ENCODE measurements around the gene ATP2A2. TPM values are rescaled to one million over a fixed set of nuclear protein-coding genes. Genes with fewer than 3 reads are reported as not detected.

Gene ATP2A2
- total RNA-seq, 2 donors from 2014 or later, result 248 to 311 TPM

GRCh38 chr12:110243227-110243626 is 37.8 kb upstream of the ATP2A2 start:
- Histone ChIP-seq H3K36me3 (no peaks in the 10 kb centered on the region), H3K27me3 (no peaks in the 10 kb centered on the region), H3K27ac (no peak overlapping the region), H3K9ac (ENCODE audit: low read depth in 2 of 2, low read length in 2 of 2) (no peak overlapping the region), H3K4me3 (no peak overlapping the region), H3K4me1 (peaks cover 19% of the 10 kb centered on the region), H3K9me3 (no peaks in the 10 kb centered on the region)
- intact Hi-C loops (cut with DNase I), result loop anchor here (10.0 kb wide), 1 partner anchor 138 kb away; no protein-coding TSS in a partner anchor
- no peak for DNase-seq
- no peak for TF ChIP-seq CTCF (IDR thresholded peaks at IDR 0.05)

DNA sequence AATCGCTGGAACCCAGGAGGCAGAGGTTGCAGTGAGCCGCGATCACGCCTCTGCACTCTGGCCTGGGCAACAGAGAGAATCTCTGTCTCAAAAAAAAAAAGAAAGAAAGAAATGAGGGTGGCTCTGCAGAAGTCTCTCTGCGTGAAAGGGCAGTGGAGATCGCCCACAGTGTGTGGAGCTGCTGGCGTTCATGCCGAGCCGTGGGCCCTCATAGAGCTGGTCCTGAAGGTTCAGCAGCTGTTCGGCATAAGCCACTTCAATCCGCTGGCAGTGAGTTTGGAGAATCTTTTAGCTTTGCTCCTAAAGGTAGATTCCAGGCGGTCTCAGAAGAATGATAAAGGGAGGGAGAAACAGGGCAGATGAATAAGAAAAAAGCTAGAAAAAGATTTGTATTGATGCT is 36.7 kb upstream of the ATP2A2 start:
- Histone ChIP-seq H3K27me3 (no peaks in the 10 kb centered on the region), H3K4me3 (no peak overlapping the region), H3K9ac (ENCODE audit: low read depth in 2 of 2, low read length in 2 of 2) (no peak overlapping the region), H3K36me3 (no peaks in the 10 kb centered on the region), H3K4me1 (peaks cover 30% of the 10 kb centered on the region), H3K9me3 (no peaks in the 10 kb centered on the region), H3K27ac (no peak overlapping the region)
- no peak for DNase-seq
- no peak for TF ChIP-seq CTCF (IDR thresholded peaks at IDR 0.05)
- intact Hi-C loops (cut with DNase I), result loop anchor here (10.0 kb wide), 1 partner anchor 140 kb away; no protein-coding TSS in a partner anchor

GRCh38 chr12:110244829-110245228 is 36.2 kb upstream of the ATP2A2 start:
- no peak overlapping the region for H3K27ac ChIP-seq
- TF ChIP-seq CTCF (IDR thresholded peaks at IDR 0.05), result no peak
- no peak overlapping the region for H3K4me3 ChIP-seq
- H3K9ac ChIP-seq (ENCODE audit: low read depth in 2 of 2, low read length in 2 of 2), result no peak overlapping the region
- H3K27me3 ChIP-seq, result no peaks in the 10 kb centered on the region
- intact Hi-C loops (cut with DNase I), result loop anchor here (10.0 kb wide), 1 partner anchor 140 kb away; no protein-coding TSS in a partner anchor
- no peaks in the 10 kb centered on the region for H3K9me3 ChIP-seq
- no peaks in the 10 kb centered on the region for H3K36me3 ChIP-seq
- no peak for DNase-seq
- H3K4me1 ChIP-seq, result peaks cover 34% of the 10 kb centered on the region

DNA sequence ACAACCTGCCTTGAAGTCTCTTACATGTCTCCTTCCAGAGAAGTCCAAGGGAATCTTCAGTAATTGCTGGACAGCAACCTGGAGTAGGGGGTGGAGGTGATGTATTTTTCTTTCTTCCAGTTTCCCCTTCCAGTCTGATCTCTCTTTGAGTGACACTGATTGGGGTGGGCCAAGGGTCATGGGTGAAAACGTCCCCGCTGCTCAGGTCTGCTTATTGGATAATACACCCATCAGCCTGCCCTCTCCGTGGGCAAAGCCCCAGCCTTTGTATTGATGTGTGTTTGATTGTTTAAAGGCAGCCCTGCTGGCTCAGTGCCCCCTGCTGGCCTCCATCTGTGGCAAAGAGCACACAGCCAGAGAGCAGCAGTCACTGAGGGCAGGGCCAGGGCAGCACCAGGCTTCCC is 35.7 kb upstream of the ATP2A2 start:
- no peaks in the 10 kb centered on the region for H3K9me3 ChIP-seq
- no peaks in the 10 kb centered on the region for H3K36me3 ChIP-seq
- peak; percentile 84 for DNase-seq
- H3K4me3 ChIP-seq, result no peak overlapping the region
- peak; percentile 40 for TF ChIP-seq CTCF (IDR thresholded peaks at IDR 0.05)
- H3K9ac ChIP-seq (ENCODE audit: low read depth in 2 of 2, low read length in 2 of 2), result no peak overlapping the region
- intact Hi-C loops (cut with DNase I), result loop anchor here (10.0 kb wide), 1 partner anchor 141 kb away; no protein-coding TSS in a partner anchor
- no peak overlapping the region for H3K27ac ChIP-seq
- H3K4me1 ChIP-seq, result peaks cover 34% of the 10 kb centered on the region
- no peaks in the 10 kb centered on the region for H3K27me3 ChIP-seq

- Histone ChIP-seq H3K36me3 (no peaks in the 10 kb centered on the region), H3K9ac (ENCODE audit: low read depth in 2 of 2, low read length in 2 of 2) (peak overlapping the region in 1 of 2 donors; percentile 88), H3K9me3 (no peaks in the 10 kb centered on the region), H3K27ac (peak overlapping the region; percentile 91), H3K27me3 (no peaks in the 10 kb centered on the region), H3K4me3 (no peak overlapping the region), H3K4me1 (peaks cover 34% of the 10 kb centered on the region)
- intact Hi-C loops (cut with DNase I), result loop anchor here (10.0 kb wide), 1 partner anchor 142 kb away; no protein-coding TSS in a partner anchor
- no peak for TF ChIP-seq CTCF (IDR thresholded peaks at IDR 0.05)
- DNase-seq, result no peak
Observed at GRCh38 chr12:110246636-110247339, 34.3 kb upstream of the ATP2A2 start.

All from colonic mucosa (tissue), 4 donors.